GM18526 (cell line): ENCODE measurements around the gene OPCML.

Source experiments
- POLR2A ChIP-seq: IDR thresholded peaks from 3 replicates; pipeline ENCODE4 v1.6.1; 2011; ENCODE audit not compliant: insufficient read length; ENCODE audit errors: extremely low read depth

OPCML gene

DNA sequence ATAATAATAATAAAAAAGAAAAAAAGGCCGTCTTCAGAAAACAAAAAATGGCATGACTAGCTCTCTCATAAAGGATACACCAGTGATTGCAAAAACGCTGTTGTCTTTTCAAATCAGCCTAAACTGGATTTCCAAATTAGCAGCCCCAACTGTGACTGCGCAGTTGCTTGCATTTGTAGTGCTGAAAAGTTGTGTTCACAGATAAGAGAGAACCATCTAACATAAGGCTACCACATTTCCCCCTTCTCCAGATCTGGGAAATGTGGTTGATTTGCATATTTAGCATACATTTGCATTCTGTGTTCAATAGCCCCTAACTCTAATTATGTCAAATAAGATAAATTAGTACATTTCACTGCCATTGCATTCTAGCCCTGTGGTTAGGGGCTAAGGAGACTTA, 650.7 kb downstream of the OPCML start:
- no peak for TF ChIP-seq POLR2A

DNA sequence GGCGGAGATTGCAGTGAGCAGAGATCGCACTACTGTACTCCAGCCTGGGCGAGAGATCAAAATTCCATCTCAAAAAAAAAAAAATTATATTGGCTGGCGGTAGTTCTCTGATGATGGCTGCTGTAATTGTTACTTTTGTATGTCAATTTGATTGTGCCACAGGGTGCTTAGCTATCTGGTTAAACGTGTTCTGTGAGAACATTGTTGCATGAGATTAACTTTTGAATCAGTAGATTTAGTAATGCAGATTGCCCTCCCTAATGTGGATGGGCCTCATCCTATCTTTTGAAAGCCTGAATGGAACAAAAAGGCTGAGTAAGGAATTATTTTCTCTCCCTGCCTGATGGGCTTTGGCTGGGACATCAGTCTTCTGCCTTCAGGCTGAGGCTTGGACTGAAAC, 654.2 kb downstream of the OPCML start:
- TF ChIP-seq POLR2A = no peak

DNA sequence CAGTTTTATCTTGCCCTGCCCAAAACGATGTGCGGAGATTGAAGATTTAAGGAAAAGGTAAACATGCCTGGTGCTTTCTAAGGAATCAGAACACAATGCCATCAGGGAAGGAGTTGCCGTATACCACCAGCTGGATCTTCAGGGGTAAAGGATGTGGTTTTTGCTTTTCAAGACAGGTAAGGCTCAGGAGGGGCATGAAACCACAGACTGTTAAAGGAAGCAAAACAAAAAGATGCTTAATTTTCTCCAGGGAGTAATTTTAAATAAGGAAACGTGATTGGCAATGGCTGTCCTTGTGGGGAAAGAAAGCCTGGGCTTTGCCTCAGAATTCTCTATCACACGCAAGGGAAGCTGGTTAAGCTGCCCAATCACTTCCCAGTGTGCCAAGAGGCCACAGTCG, 655.6 kb downstream of the OPCML start:
- TF ChIP-seq POLR2A = no peak

DNA sequence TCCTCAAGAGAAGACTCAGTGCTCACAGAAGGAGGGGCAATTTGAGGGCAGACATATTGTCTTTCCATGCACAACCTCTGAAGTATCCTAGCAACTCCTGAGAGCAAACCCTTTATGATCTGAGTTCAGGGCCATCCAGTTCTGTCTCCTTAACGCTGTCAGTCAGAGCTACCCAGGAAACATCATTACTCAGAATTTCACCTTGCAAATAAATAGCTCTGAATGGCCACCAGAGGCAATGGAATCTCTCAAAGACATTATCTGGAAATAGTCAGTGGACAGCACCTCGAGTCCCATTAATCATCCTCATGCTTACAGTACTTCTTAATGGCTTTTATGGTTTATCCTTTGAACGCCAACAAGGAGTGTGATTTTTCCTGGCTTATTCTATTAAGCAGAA, 656.1 kb downstream of the OPCML start:
- no peak for TF ChIP-seq POLR2A

DNA sequence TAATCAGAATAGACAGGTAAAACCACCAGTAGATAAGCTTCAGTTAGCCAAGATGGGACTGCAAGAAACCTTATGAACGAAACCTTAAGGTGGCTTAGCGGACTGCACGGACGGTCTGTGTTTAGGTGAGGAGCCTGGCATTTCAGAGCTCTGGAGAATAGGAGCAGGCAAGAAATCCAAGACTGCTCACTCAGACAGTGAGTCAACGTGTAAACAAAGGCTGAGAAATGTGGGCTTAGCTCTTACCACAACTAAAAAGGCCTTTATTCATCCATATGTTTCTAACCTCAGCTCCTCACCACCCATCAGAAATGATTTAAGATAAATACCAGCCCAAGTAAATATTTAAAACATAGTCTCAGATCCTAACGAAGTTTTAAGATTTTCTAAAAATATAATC, 657.7 kb downstream of the OPCML start:
- no peak for TF ChIP-seq POLR2A

DNA sequence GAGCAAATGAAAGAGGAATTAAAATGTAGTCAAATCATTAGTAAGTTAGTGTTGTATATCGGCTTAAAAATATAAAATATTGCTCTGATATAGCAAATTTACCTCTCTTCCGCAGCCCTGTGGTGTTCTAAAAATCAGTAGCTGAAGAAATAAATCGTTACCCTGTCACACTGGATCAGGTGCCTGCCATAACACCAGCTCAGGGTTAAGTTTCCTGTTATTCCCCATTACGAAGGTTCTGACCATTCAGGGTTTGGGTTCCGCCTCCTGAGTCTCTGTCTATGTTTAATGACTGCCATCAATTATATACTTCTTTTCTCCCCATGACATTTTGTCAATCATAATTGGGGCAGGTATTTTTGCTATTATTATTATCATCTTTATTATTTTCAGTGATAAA, 658.5 kb downstream of the OPCML start:
- no peak for TF ChIP-seq POLR2A

DNA sequence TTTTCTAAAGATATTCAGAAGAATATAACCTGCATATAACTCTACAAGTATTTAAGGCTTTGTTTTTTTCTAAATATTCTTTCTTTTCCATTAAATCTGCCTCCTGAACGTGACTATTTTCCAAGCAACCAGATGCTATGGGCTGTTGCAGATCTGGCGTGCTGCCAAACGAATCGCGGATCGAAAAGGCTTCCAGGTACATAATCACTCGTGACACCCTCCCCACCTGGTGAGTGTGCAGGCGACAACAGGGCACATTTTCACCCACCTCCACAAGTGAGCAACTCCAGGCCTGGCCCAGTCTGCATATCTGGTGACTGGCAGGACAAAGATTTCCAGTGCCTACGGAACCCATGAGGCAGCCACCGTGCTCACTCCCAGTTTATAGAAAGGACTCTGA, 660.1 kb downstream of the OPCML start:
- no peak for TF ChIP-seq POLR2A

DNA sequence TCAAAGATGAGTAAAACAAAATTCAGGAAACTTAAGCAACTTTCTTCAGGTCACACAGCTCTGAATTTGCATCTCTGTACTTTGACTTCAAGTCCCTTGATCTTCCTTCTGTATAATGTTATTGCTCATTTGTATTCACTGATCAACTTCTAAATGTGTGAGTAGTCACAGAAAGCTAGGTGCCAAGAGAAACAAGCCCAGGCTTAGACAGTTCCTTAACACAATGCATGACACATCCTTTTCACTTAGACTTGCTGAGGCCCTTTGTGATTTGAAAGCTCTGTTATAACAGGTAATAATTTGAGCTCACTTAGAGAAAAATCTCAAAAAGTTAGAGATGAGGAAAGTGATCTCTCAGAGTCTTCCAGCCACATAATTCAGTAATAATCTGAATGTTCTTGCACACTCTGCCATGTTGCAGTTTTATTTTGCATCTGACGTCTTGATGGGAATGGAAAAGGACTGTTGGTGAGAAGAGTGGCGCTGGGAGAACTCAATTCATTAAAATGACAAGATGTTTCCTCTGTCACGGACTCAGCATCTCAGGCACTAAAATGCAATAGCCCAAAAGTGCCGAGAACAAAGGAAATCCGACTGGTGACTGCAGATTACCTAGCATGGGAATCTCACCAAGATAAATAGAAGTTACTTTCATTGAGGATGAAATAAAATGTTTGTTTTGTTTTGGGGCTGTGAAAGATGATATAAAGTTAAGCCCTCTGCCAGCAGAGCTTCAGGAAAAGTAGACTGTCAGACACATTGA, 665.3 kb downstream of the OPCML start:
- no peak for TF ChIP-seq POLR2A

DNA sequence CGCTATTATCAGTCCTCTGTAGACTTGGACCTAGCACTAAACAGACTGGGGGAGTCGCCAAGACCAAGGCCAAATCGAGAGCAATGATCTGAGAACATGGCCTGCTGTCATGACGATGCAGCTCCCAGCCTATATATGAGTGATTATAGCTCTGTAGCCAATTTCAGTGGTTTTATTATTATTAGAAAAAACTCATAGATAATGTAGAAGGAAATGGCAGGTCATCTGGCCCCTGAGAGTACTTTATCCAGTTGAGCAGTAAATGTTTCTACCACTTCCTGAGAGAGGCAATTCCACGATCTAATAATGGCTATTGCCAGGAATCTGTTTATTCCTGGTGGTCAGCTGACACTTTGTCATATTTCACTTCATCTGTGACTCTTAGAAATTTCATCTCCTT, 666.7 kb downstream of the OPCML start:
- TF ChIP-seq POLR2A = no peak

DNA sequence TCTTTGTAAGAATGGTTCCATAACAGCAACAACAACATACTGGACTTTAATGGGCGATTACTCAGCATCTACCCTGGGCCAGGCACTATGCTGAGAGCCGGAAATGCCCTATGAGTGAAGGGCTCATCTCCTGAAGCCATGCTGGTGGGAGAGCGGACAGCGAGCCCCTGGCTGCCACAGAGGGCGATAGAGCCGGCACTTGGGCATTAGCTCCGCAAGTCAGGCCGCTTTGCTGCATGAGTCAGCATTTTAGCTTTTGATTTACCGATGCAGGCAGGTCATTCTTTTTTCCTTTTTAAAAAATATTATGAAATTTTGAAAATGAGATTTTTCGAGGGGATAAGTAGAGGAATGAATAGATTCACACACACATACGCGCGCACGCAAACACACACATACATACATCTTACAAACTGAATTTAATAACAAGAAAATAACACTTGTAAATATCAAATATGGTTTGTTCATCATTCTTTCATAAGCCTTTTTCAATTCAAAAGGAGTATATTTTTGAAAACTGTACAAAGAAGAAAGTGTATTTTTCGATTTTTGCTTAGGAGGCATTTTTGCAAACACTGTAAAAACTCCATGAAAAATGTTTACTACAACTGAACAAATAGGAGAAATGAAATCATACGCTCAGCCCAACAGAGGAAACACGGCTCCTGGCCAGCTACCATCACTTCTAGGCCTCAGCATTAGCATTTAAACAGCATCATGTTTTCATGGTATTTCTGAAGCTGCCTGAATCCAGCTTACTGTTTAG, 667.3 kb downstream of the OPCML start:
- TF ChIP-seq POLR2A = no peak

DNA sequence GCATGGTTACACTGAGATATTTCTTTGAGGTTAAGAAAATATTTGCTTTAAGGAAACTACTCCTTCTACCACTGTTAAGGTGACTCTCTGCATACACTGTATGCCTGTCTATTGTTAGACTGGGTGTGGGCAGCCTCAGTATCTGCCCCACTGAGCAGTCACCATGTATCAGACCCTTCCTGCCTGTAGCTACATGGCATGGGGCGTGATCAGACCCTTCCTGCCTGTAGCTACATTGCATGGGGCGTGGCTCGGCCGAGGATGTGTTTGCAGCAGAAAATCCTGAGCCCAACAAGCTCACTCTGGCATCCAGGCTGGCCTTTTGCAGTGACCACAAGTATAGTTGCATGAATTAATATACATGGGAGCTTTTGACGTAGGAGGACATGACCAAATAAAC, 669.4 kb downstream of the OPCML start:
- TF ChIP-seq POLR2A = no peak

DNA sequence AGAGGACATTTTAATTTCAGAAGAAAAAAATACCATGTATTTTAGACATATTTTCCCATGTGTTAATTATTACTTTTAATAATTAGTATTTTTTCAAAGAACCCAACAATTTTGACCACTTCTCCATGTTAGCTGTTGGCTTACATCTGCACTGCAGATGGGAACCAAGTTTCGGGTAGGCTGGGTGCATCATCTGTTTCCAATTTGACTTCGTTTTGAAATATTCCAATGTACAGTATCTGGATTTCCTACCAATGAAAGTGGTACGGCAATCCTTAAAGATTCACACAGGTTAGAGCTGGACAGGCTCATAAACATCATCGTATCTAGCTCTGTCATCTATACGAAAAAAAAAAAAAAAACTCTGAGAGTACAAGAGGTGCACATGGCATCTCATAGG, 670.2 kb downstream of the OPCML start:
- TF ChIP-seq POLR2A = no peak

DNA sequence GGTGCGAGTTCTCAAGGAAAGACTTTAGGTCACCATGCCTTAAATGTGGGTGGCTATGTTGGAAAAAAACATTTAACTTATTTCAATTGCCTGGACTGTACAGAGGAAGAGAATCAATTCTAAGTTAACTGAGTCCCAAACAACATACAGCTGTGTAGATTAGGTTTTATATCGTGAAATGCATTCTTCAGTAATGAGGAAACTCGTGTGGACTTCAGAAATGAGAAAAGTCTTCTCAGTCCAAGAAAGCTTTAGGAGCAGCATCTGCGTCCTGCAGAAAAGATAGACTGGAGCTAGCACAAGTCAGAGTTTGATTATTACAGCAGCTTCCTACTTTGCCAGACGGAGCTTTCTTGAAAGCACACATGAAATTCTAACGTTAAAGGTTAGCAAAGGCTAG, 673.0 kb downstream of the OPCML start:
- no peak for TF ChIP-seq POLR2A

DNA sequence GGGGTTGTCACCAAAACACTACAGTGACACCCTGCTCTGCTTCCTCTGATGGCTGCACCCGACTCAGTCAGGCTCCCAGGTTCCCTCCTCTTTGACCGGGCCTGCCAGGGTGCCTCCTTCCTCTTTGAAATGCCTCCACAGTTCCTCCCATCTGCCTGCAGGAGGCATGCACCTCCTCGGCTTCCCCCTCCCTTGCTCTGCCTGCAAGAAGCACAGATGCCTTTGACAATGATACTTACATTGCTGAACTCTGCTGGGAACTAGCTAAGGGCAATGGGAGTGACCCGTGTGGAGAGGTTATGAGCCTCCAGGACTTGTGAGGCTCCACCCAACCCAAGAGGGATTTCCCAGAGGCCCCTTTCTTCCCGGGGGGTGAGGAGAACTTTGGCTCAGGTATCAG, 674.1 kb downstream of the OPCML start:
- no peak for TF ChIP-seq POLR2A

DNA sequence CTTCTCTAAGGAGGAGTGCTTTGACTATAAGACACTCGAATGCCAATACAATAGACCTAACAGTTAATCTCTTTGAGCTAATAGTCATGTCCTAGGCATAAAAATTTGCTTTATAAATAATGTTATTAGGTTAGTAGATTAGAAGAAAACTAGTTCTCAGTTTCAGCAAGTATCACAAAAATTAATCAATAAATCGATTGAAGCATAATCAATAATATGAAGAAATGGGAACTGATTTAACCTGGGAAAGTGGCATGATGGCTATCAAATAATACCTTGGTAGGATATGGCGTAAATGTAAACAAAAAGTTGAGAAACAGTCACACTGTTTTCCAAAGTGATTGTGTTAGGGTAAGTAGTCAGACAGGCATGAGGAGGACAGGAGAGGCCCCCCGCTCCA, 676.3 kb downstream of the OPCML start:
- no peak for TF ChIP-seq POLR2A

DNA sequence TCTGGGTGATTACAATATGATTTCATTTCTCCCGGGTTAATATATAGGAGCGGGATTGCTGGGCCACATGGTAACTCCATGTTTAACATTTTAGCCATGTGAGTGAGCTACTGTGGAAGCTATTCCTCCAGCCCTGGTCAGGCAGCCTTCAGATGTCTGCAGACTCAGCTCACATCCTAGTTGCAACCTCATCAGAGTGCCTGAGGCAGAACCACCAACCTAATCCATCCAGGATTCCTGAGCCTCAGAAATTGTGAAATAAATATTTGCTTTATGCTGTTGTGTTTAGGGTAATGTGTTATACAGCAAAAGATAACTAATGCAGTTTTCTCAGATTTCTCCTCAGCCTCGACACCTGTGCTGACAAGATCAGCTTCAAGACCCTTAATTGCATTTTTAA, 676.8 kb downstream of the OPCML start:
- TF ChIP-seq POLR2A = no peak

DNA sequence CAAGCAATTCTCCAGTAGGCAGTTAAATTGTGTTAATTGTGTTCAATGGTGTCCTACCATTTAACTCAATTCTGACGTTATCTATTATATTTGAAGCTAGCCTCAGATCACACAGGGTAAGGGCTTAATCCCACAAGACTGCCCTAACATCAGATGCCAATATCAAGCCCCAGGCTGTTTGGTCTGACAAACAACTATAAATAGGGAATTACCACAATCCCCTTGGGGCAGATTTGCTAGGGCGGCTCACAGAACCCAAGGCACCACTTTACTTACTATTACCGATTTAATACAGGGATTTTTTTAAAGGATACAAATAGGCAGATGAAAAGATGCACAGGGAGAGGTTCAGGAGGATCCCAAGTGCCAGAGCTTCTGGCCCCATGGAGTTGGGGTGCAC, 678.4 kb downstream of the OPCML start:
- TF ChIP-seq POLR2A = no peak
